A549 (cell line): ENCODE measurements around the gene NEBL.

Source experiments
- CBX8 ChIP-seq: fragments of 200-600 bp; sonication (generic); IDR thresholded peaks from 2 replicates; pipeline ENCODE4 v1.6.1; 2016
- EP300 ChIP-seq, 2 experiments: fragments of >200 bp; sonication (Bioruptor Twin); formaldehyde crosslinking; IDR thresholded peaks; 2 replicates in 1 of 2; 3 replicates in 1 of 2; pipeline ENCODE4 v1.6.1; 2016 to 2017
- MAZ ChIP-seq: fragments of 150-350 bp; IDR thresholded peaks from 2 replicates; pipeline ENCODE4 v1.6.1; 2014; ENCODE audit warnings: antibody characterized with exemption, low read depth, low read length, borderline replicate concordance
- MYC ChIP-seq: IDR thresholded peaks from 2 replicates; pipeline ENCODE4 v1.6.1; 2012; ENCODE audit warnings: mild to moderate bottlenecking, inconsistent platforms, low read length, improper control_type of control experiment, borderline replicate concordance
- NR3C1 ChIP-seq: fragments of >200 bp; sonication (Bioruptor Twin); formaldehyde crosslinking; IDR thresholded peaks from 3 replicates; pipeline ENCODE4 v1.6.1; 2017
- POLR2A ChIP-seq: IDR thresholded peaks from 2 replicates; pipeline ENCODE4 v1.6.1; 2012; ENCODE audit warnings: mild to moderate bottlenecking, low read length
- POLR2AphosphoS2 ChIP-seq: conservative IDR thresholded peaks from 2 replicates; pipeline ENCODE4 v1.6.1; 2012; ENCODE audit warnings: low read length, improper control_type of control experiment, inconsistent platforms
- SMC3 ChIP-seq: fragments of >200 bp; sonication (Bioruptor Twin); formaldehyde crosslinking; IDR thresholded peaks from 3 replicates; pipeline ENCODE4 v1.6.1; 2018; ENCODE audit warnings: inconsistent platforms
- TF ChIP-seq, protein P1 (sequence below): fragments of >200 bp; sonication (Bioruptor Twin); formaldehyde crosslinking; IDR thresholded peaks from 3 replicates; pipeline ENCODE4 v1.5.1; 2016
- TF ChIP-seq, protein P2 (sequence below): IDR thresholded peaks from 2 replicates; pipeline ENCODE4 v1.6.1; 2012

DNA sequence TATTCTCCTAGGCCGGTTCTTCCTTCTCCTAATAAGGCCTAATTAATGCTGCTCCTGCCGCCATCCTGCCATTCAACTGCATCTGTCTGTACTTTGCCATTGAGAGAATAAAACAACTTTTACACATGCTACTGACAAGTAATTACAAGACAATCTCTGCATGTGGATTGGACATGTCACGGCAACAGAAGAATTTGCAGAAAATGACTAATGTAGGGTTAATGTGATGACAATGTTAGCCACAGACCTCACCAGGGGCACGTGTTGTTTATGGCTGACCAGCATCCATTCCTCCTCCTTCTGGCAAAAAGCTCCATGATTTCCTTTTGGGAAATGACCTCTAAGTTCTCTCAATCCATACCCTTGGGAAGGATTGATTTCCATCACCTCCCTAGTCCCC lies 58.0 kb downstream of the NEBL start:
- TF ChIP-seq EP300 (IDR thresholded peaks at IDR 0.05), result no peak
- TF ChIP-seq, protein P1, sequence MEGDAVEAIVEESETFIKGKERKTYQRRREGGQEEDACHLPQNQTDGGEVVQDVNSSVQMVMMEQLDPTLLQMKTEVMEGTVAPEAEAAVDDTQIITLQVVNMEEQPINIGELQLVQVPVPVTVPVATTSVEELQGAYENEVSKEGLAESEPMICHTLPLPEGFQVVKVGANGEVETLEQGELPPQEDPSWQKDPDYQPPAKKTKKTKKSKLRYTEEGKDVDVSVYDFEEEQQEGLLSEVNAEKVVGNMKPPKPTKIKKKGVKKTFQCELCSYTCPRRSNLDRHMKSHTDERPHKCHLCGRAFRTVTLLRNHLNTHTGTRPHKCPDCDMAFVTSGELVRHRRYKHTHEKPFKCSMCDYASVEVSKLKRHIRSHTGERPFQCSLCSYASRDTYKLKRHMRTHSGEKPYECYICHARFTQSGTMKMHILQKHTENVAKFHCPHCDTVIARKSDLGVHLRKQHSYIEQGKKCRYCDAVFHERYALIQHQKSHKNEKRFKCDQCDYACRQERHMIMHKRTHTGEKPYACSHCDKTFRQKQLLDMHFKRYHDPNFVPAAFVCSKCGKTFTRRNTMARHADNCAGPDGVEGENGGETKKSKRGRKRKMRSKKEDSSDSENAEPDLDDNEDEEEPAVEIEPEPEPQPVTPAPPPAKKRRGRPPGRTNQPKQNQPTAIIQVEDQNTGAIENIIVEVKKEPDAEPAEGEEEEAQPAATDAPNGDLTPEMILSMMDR, result no peak
- no peak for TF ChIP-seq MYC
- TF ChIP-seq NR3C1, result no peak
- no peak for TF ChIP-seq SMC3
- TF ChIP-seq, protein P2, sequence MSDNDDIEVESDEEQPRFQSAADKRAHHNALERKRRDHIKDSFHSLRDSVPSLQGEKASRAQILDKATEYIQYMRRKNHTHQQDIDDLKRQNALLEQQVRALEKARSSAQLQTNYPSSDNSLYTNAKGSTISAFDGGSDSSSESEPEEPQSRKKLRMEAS, result no peak
- no peak for TF ChIP-seq MAZ
- no peak for TF ChIP-seq POLR2A
- TF ChIP-seq CBX8, result no peak
- no peak for TF ChIP-seq POLR2AphosphoS2
